ENCODE measurements around the gene PURA. TPM values are rescaled to one million over a fixed set of nuclear protein-coding genes. Genes with fewer than 3 reads are reported as not detected.
"Not testable (repeated sequence)": the region's sequence is repeated elsewhere in the genome, so short reads cannot be mapped to it uniquely, and the experiment has no call there.

The PURA gene
- total RNA-seq, 1 donor from 2014 or later = 7.8 TPM

- no peak for DNase-seq
Measured at GRCh38 chr5:140136624-140137023, 22.7 kb downstream of the PURA start.

GRCh38 chr5:140140435-140140834 is 26.5 kb downstream of the PURA start:
- no peak for DNase-seq

GRCh38 chr5:140141241-140141640 is 27.3 kb downstream of the PURA start:
- no peak for DNase-seq

GRCh38 chr5:140142246-140142645 is 28.3 kb downstream of the PURA start:
- no peak for DNase-seq

- DNase-seq = no peak
Measured at GRCh38 chr5:140142856-140143255, 28.9 kb downstream of the PURA start.

GRCh38 chr5:140143521-140144258 is 29.8 kb downstream of the PURA start:
- no peak for DNase-seq

GRCh38 chr5:140145256-140145655 is 31.3 kb downstream of the PURA start:
- no peak for DNase-seq

GRCh38 chr5:140145818-140146522 is 32.1 kb downstream of the PURA start:
- peak; percentile 77 for DNase-seq

GRCh38 chr5:140146523-140146842 is 32.6 kb downstream of the PURA start:
- no peak for DNase-seq

GRCh38 chr5:140147460-140147859 is 33.6 kb downstream of the PURA start:
- no peak for DNase-seq

- DNase-seq = peak; percentile 26
Measured at GRCh38 chr5:140148508-140148907, 34.6 kb downstream of the PURA start.

GRCh38 chr5:140150201-140150600 is 36.3 kb downstream of the PURA start:
- DNase-seq = no peak

- no peak for DNase-seq
Measured at GRCh38 chr5:140151144-140152021, 37.5 kb downstream of the PURA start.

GRCh38 chr5:140152022-140152999 is 38.4 kb downstream of the PURA start:
- DNase-seq = no peak

- no peak for DNase-seq
Measured at GRCh38 chr5:140153255-140153654, 39.3 kb downstream of the PURA start.

GRCh38 chr5:140153905-140154304 is 40.0 kb downstream of the PURA start:
- DNase-seq = no peak

- DNase-seq = not testable (repeated sequence)
Measured at GRCh38 chr5:140154710-140155381, 40.9 kb downstream of the PURA start.

GRCh38 chr5:140157032-140157781 is 43.3 kb downstream of the PURA start:
- peak; percentile 86 for DNase-seq

GRCh38 chr5:140159014-140159927 is 45.4 kb downstream of the PURA start:
- DNase-seq = no peak

GRCh38 chr5:140162275-140162674 is 48.4 kb downstream of the PURA start:
- no peak for DNase-seq

All from dermis blood vessel endothelial cell (primary cell).